ENCODE data around the gene C1orf53.

GRCh38 chr1:197904126-197904787 is 1.8 kb downstream of the C1orf53 start:
- TF ChIP-seq CTCF (conservative IDR thresholded peaks at IDR 0.05) (no peak), ZFX (IDR thresholded peaks at IDR 0.05) (no peak)

Measured in C4-2B (cell line).